ENCODE measurements around the gene ZNF263. TPM values are rescaled to one million over a fixed set of nuclear protein-coding genes. Genes with fewer than 3 reads are reported as not detected.

The ZNF263 gene
- polyA plus RNA-seq (2013, experiment 1 of 2), result 26.1 TPM
- 25.0 TPM for polyA plus RNA-seq (2013, experiment 2 of 2)

GRCh38 chr16:3282730-3283542 is at the start of gene ZNF263:
Gene ZNF263 (plus strand): TSS chr16:3283491. CDS start chr16:3283819, 328 bp downstream.
- Histone ChIP-seq H3K9me3 (ENCODE audit: control insufficient read depth, low read length) (peaks cover 12% of the 10 kb centered on the region), H3K27ac (ENCODE audit: low read depth, low read length, severe bottlenecking) (peak within 1 kb of the TSS; percentile 100), H3K36me3 (ENCODE audit: control insufficient read depth, insufficient read depth, low read length) (peaks cover 32% of the 10 kb centered on the region), H3K4me1 (ENCODE audit: control insufficient read depth, insufficient read depth, low read length, poor library complexity, severe bottlenecking) (peaks cover 4% of the 10 kb centered on the region), H3K4me3 (ENCODE audit: extremely low read depth, insufficient read depth, low read length, poor library complexity, severe bottlenecking) (peak within 1 kb of the TSS; percentile 90)
- WGBS, 2 experiments (ENCODE audit: insufficient coverage in 2 of 2), result 0% methylated on average over 52 to 61 of the region's 72 CpGs

GRCh38 chr16:3234543-3234856 is 48.8 kb upstream of the ZNF263 start:
- Histone ChIP-seq H3K9me3 (ENCODE audit: control insufficient read depth, low read length) (peaks cover 14% of the 10 kb centered on the region), H3K36me3 (ENCODE audit: control insufficient read depth, insufficient read depth, low read length) (peaks cover 41% of the 10 kb centered on the region), H3K27ac (ENCODE audit: low read depth, low read length, severe bottlenecking) (peak overlapping the region; percentile 77), H3K4me1 (ENCODE audit: control insufficient read depth, insufficient read depth, low read length, poor library complexity, severe bottlenecking) (no peaks in the 10 kb centered on the region), H3K4me3 (ENCODE audit: extremely low read depth, insufficient read depth, low read length, poor library complexity, severe bottlenecking) (peak overlapping the region; percentile 73)
- WGBS, 2 experiments (ENCODE audit: insufficient coverage in 2 of 2), result 1 to 4% methylated on average over 14 to 18 of the region's 18 CpGs

DNA sequence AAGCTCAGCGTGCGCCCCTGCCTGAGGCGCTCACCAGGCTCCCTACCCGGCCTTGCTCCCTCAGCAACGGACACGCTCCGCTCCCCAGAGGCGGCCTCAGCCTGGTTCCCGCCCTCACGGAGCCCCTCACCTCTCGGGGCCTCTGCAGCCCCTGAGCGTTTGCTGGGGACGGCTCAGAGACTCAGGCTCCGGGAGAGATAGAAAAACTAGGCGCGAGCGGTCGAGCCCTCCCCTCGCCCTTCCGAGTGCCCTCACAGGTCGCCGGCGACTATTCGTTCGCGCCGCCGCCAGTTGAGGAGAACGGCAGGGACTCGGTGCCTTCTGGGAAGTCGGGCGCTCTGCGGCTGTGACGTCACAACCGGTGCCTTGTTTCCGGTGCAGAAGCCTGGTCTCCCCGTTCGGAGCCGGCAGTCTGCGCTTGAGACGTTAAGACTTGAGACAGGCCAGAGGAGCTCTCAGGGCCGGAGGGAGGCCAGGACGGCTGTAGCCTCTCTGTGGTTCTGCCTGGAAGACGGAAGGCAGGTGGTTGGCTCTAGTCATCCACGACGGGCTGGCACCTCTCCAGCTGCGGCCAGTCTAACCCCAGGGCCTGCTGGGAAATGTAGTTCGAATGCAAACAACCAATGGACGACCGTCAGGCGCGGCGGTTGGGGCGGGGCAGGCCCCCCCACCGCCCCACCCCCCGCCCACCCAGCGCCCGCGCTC is 48.3 kb upstream of the ZNF263 start, which contains the start of gene ZNF200:
ZNF200 (minus strand) TSS at position 302 of the 705 bp plus-strand sequence. CDS start 1,403 bp downstream, outside the sequence.
- Histone ChIP-seq H3K4me1 (ENCODE audit: control insufficient read depth, insufficient read depth, low read length, poor library complexity, severe bottlenecking) (no peaks in the 10 kb centered on the region), H3K4me3 (ENCODE audit: extremely low read depth, insufficient read depth, low read length, poor library complexity, severe bottlenecking) (peak within 1 kb of the TSS; percentile 73), H3K27ac (ENCODE audit: low read depth, low read length, severe bottlenecking) (peak within 1 kb of the TSS; percentile 77), H3K36me3 (ENCODE audit: control insufficient read depth, insufficient read depth, low read length) (peaks cover 36% of the 10 kb centered on the region), H3K9me3 (ENCODE audit: control insufficient read depth, low read length) (peaks cover 14% of the 10 kb centered on the region)
- WGBS, 2 experiments (ENCODE audit: insufficient coverage in 2 of 2), result 0% methylated on average over 43 to 44 of the region's 59 CpGs

DNA sequence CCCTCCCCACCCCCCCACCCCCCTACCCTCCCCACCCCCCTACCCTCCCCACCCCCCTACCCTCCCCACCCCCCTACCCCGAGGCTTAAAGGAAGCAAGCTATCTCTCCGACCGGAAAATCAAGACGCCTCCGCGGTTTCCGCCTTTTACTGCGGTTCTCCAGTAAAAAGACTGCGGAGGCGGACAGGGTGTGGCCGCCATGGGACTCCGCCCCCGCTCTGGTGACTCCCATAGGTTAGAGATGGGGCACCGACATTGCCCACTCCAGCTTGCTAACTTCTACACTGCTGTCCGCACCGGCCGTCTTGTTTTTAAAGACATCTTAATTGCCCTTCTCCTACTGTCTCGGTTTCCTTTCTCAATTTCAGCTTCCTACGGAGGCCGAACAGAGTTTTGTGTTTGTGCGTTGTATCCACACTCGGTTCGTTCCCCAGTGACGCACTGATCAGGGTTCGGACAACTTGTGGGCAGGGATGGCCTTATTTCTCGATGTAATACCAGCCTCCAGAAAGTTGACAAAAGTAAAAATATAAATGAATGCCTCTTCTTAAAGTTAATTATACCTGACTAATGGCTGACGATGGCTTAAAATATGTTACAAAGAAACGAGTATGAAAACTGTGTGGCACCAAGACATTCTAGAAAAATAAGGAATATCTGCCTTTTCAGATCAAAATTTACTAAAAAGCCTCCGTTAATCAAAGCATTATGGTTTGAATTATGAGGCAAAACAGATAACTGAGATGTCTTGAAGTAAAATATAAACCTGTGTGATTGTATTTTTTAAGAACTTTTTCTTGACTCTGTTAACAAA is 47.2 kb upstream of the ZNF263 start:
- Histone ChIP-seq H3K27ac (ENCODE audit: low read depth, low read length, severe bottlenecking) (no peak overlapping the region), H3K9me3 (ENCODE audit: control insufficient read depth, low read length) (peaks cover 14% of the 10 kb centered on the region), H3K4me1 (ENCODE audit: control insufficient read depth, insufficient read depth, low read length, poor library complexity, severe bottlenecking) (no peaks in the 10 kb centered on the region), H3K36me3 (ENCODE audit: control insufficient read depth, insufficient read depth, low read length) (peaks cover 28% of the 10 kb centered on the region), H3K4me3 (ENCODE audit: extremely low read depth, insufficient read depth, low read length, poor library complexity, severe bottlenecking) (no peak overlapping the region)
- 91 to 93% methylated on average over 21 to 24 of the region's 29 CpGs for WGBS, 2 experiments (ENCODE audit: insufficient coverage in 2 of 2)

GRCh38 chr16:3241761-3242160 is 41.5 kb upstream of the ZNF263 start:
- H3K4me3 ChIP-seq (ENCODE audit: extremely low read depth, insufficient read depth, low read length, poor library complexity, severe bottlenecking), result no peak overlapping the region
- no peaks in the 10 kb centered on the region for H3K9me3 ChIP-seq (ENCODE audit: control insufficient read depth, low read length)
- no peaks in the 10 kb centered on the region for H3K36me3 ChIP-seq (ENCODE audit: control insufficient read depth, insufficient read depth, low read length)
- WGBS, 2 experiments (ENCODE audit: insufficient coverage in 2 of 2), result 78 to 98% methylated on average over 2 to 3 of the region's 5 CpGs
- no peaks in the 10 kb centered on the region for H3K4me1 ChIP-seq (ENCODE audit: control insufficient read depth, insufficient read depth, low read length, poor library complexity, severe bottlenecking)
- H3K27ac ChIP-seq (ENCODE audit: low read depth, low read length, severe bottlenecking), result no peak overlapping the region

DNA sequence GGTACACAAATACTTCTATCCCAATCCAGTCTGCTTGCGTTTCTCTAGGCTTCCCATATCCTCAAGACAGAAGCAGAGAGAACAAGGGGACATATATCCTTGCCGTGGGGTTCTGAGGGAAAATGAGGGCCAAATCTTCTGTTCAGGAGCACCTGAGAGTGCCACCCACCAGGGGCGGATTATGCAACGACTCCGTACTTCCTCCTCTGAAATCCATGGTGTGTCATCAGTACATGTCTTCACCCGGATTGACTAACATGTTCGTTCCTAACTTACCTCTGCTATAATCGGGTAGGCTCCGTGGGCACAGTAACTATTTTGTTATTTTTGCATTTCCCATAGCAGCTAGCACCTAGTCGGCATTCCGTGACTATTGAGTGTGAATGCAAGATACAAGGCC is 40.6 kb upstream of the ZNF263 start:
- no peaks in the 10 kb centered on the region for H3K9me3 ChIP-seq (ENCODE audit: control insufficient read depth, low read length)
- no peak overlapping the region for H3K4me3 ChIP-seq (ENCODE audit: extremely low read depth, insufficient read depth, low read length, poor library complexity, severe bottlenecking)
- no peak overlapping the region for H3K27ac ChIP-seq (ENCODE audit: low read depth, low read length, severe bottlenecking)
- no peaks in the 10 kb centered on the region for H3K36me3 ChIP-seq (ENCODE audit: control insufficient read depth, insufficient read depth, low read length)
- H3K4me1 ChIP-seq (ENCODE audit: control insufficient read depth, insufficient read depth, low read length, poor library complexity, severe bottlenecking), result no peaks in the 10 kb centered on the region
- WGBS, 2 experiments (ENCODE audit: insufficient coverage in 2 of 2), result 79 to 83% methylated on average over 11 of the region's 11 CpGs

DNA sequence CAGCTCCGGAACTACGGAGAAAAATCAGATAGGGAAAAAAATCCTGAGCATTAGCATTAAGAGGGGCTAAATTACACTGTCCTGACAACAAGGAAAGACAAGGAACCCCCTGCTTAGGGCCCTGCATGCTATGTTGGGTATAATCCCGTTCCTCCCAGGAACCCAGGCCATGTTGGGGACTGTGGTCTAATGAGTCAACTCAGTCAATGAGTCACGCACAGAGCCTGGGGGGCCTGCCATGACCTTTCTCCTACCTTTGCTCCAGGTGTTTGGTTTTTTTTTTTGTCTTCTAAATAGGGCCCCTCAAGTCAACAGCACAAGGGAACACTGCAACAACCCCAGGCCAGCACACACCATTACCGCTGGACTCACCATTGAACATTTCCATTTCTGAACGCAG is 39.4 kb upstream of the ZNF263 start:
- H3K4me1 ChIP-seq (ENCODE audit: control insufficient read depth, insufficient read depth, low read length, poor library complexity, severe bottlenecking), result no peaks in the 10 kb centered on the region
- no peaks in the 10 kb centered on the region for H3K36me3 ChIP-seq (ENCODE audit: control insufficient read depth, insufficient read depth, low read length)
- no peaks in the 10 kb centered on the region for H3K9me3 ChIP-seq (ENCODE audit: control insufficient read depth, low read length)
- H3K27ac ChIP-seq (ENCODE audit: low read depth, low read length, severe bottlenecking), result no peak overlapping the region
- no peak overlapping the region for H3K4me3 ChIP-seq (ENCODE audit: extremely low read depth, insufficient read depth, low read length, poor library complexity, severe bottlenecking)
- WGBS, 2 experiments (ENCODE audit: insufficient coverage in 2 of 2), result 66 to 82% methylated on average over 3 to 5 of the region's 6 CpGs

DNA sequence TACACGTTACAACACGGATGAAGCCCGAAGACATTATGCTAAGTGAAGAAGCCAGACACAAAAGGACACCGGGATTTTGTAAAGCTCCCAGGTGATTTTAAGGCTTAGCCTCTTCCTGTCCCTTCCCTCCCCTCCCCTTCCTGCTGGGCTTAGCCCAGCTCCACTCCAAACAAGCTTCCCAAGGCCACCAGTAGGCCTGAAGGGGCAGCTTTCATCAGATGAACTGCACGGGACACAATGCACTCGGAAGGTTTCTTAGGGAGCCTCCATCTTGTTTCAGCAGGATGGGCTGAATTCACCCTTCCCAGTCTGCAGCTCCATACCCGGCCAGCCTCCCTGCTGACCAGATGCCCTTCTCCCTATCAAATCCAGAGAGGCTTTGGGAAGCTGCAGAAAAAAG is 37.3 kb upstream of the ZNF263 start:
- Histone ChIP-seq H3K9me3 (ENCODE audit: control insufficient read depth, low read length) (no peaks in the 10 kb centered on the region), H3K27ac (ENCODE audit: low read depth, low read length, severe bottlenecking) (no peak overlapping the region), H3K36me3 (ENCODE audit: control insufficient read depth, insufficient read depth, low read length) (no peaks in the 10 kb centered on the region), H3K4me3 (ENCODE audit: extremely low read depth, insufficient read depth, low read length, poor library complexity, severe bottlenecking) (no peak overlapping the region), H3K4me1 (ENCODE audit: control insufficient read depth, insufficient read depth, low read length, poor library complexity, severe bottlenecking) (no peaks in the 10 kb centered on the region)
- WGBS, 2 experiments (ENCODE audit: insufficient coverage in 2 of 2), result 71 to 72% methylated on average over 6 to 7 of the region's 7 CpGs

GRCh38 chr16:3246876-3247275 is 36.4 kb upstream of the ZNF263 start:
- no peaks in the 10 kb centered on the region for H3K4me1 ChIP-seq (ENCODE audit: control insufficient read depth, insufficient read depth, low read length, poor library complexity, severe bottlenecking)
- WGBS, 2 experiments (ENCODE audit: insufficient coverage in 2 of 2), result 93 to 94% methylated on average over 9 to 10 of the region's 10 CpGs
- H3K4me3 ChIP-seq (ENCODE audit: extremely low read depth, insufficient read depth, low read length, poor library complexity, severe bottlenecking), result no peak overlapping the region
- H3K9me3 ChIP-seq (ENCODE audit: control insufficient read depth, low read length), result no peaks in the 10 kb centered on the region
- H3K36me3 ChIP-seq (ENCODE audit: control insufficient read depth, insufficient read depth, low read length), result no peaks in the 10 kb centered on the region
- H3K27ac ChIP-seq (ENCODE audit: low read depth, low read length, severe bottlenecking), result no peak overlapping the region

DNA sequence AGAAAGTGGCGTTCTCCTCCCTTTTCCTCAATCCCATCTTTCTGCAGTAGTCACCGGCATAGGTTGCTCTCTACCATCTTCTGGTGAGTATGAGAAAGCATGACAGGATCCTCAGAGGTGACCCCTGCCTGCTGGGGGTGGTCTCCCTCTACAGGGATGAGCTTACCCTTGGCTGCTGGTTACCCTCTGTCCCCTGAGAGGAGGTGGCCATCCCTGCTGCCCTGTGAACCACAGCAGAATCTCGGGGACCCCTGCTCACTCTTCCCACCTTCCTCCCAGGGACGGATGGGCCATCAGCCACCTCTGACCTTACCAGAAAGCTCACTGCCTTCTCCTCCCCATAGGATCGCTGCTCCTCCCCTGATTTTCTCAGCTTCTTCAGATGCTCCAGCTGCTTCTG is 34.7 kb upstream of the ZNF263 start:
- no peaks in the 10 kb centered on the region for H3K4me1 ChIP-seq (ENCODE audit: control insufficient read depth, insufficient read depth, low read length, poor library complexity, severe bottlenecking)
- no peaks in the 10 kb centered on the region for H3K36me3 ChIP-seq (ENCODE audit: control insufficient read depth, insufficient read depth, low read length)
- no peaks in the 10 kb centered on the region for H3K9me3 ChIP-seq (ENCODE audit: control insufficient read depth, low read length)
- no peak overlapping the region for H3K4me3 ChIP-seq (ENCODE audit: extremely low read depth, insufficient read depth, low read length, poor library complexity, severe bottlenecking)
- H3K27ac ChIP-seq (ENCODE audit: low read depth, low read length, severe bottlenecking), result no peak overlapping the region
- WGBS, 2 experiments (ENCODE audit: insufficient coverage in 2 of 2), result 79 to 80% methylated on average over 3 to 4 of the region's 5 CpGs

All from mesodermal cell (in vitro differentiated cells).